NT2/D1 (cell line): ENCODE results near the gene IL21R.

Experiments
- DNase-seq: peaks from one replicate; pipeline ENCODE4 v3.0.0-alpha.2; 2011; ENCODE audit warnings: low read depth, low spot score
- H3K27me3 ChIP-seq: 2 replicates; pipeline ENCODE4 v1.6.0; 2011; ENCODE audit warnings: mild to moderate bottlenecking; ENCODE audit not compliant: insufficient read length, insufficient read depth
- H3K36me3 ChIP-seq: 2 replicates; pipeline ENCODE4 v1.6.1; 2011; ENCODE audit warnings: mild to moderate bottlenecking, low read length, mixed read lengths; ENCODE audit not compliant: insufficient read depth, insufficient read length
- H3K4me1 ChIP-seq: 2 replicates; pipeline ENCODE4 v1.5.1; 2011; ENCODE audit not compliant: insufficient read depth, insufficient read length
- H3K4me3 ChIP-seq: 2 replicates; pipeline ENCODE4 v1.5.1; 2011; ENCODE audit warnings: low read depth; ENCODE audit not compliant: insufficient read length
- H3K9ac ChIP-seq: 2 replicates; pipeline ENCODE4 v1.6.0; 2011; ENCODE audit warnings: low read depth; ENCODE audit not compliant: insufficient read length
- H3K9me3 ChIP-seq: 2 replicates; pipeline ENCODE4 v1.5.1; 2011; ENCODE audit warnings: mild to moderate bottlenecking, low read length; ENCODE audit not compliant: insufficient read depth
- SUZ12 ChIP-seq: IDR thresholded peaks from 2 replicates; pipeline ENCODE4 v1.6.1; 2011; ENCODE audit not compliant: insufficient read length, insufficient read depth; ENCODE audit errors: extremely low read depth
- YY1 ChIP-seq: IDR thresholded peaks from 2 replicates; pipeline ENCODE4 v1.6.1; 2011; ENCODE audit not compliant: insufficient read length, insufficient read depth
- ZNF274 ChIP-seq: IDR thresholded peaks from 2 replicates; pipeline ENCODE4 v1.6.1; 2011; ENCODE audit warnings: mild to moderate bottlenecking, low read depth, low read length

The IL21R gene

GRCh38 chr16:27401768-27402568 lies at the start of gene IL21R:
Gene IL21R, plus strand, starts transcription at chr16:27402174. Its CDS starts 27,898 bp downstream, at chr16:27430072.
- Histone ChIP-seq H3K9me3 (no peaks in the 10 kb centered on the region), H3K4me1 (peaks cover 5% of the 10 kb centered on the region), H3K4me3 (no peak within 1 kb of the TSS), H3K9ac (no peak within 1 kb of the TSS), H3K36me3 (no peaks in the 10 kb centered on the region), H3K27me3 (no peaks in the 10 kb centered on the region)
- no peak for DNase-seq
- TF ChIP-seq ZNF274 (no peak), YY1 (no peak), SUZ12 (no peak)

GRCh38 chr16:27353853-27354252 lies 48.1 kb upstream of the IL21R start:
- Histone ChIP-seq H3K36me3 (peaks cover 57% of the 10 kb centered on the region), H3K4me1 (no peaks in the 10 kb centered on the region), H3K27me3 (no peaks in the 10 kb centered on the region), H3K4me3 (no peak overlapping the region), H3K9ac (no peak overlapping the region), H3K9me3 (peaks cover 3% of the 10 kb centered on the region; the same call in 1 of the 2 replicates)
- DNase-seq, result no peak
- TF ChIP-seq SUZ12, result no peak
- TF ChIP-seq ZNF274, result no peak
- TF ChIP-seq YY1, result no peak

- H3K4me3 ChIP-seq, result no peak overlapping the region
- no peaks in the 10 kb centered on the region for H3K27me3 ChIP-seq
- H3K9me3 ChIP-seq, result peaks cover 10% of the 10 kb centered on the region; the same call in 1 of the 2 replicates
- TF ChIP-seq SUZ12 (no peak), YY1 (peak; percentile 18)
- H3K4me1 ChIP-seq, result no peaks in the 10 kb centered on the region
- H3K9ac ChIP-seq, result no peak overlapping the region
- H3K36me3 ChIP-seq, result peaks cover 67% of the 10 kb centered on the region
- DNase-seq, result peak; percentile 43
These were observed 46.4 kb upstream of the IL21R start for GRCh38 chr16:27355610-27356009.

- no peak for DNase-seq
- TF ChIP-seq SUZ12 (no peak), ZNF274 (no peak), YY1 (no peak)
- no peaks in the 10 kb centered on the region for H3K4me1 ChIP-seq
- peaks cover 10% of the 10 kb centered on the region; the same call in 1 of the 2 replicates for H3K9me3 ChIP-seq
- H3K9ac ChIP-seq, result no peak overlapping the region
- H3K4me3 ChIP-seq, result no peak overlapping the region
- no peaks in the 10 kb centered on the region for H3K27me3 ChIP-seq
- peaks cover 77% of the 10 kb centered on the region for H3K36me3 ChIP-seq
These were observed 45.2 kb upstream of the IL21R start for GRCh38 chr16:27356794-27357193.

GRCh38 chr16:27359051-27359450 lies 42.9 kb upstream of the IL21R start:
- H3K9ac ChIP-seq, result no peak overlapping the region
- no peaks in the 10 kb centered on the region for H3K27me3 ChIP-seq
- H3K4me1 ChIP-seq, result no peaks in the 10 kb centered on the region
- TF ChIP-seq SUZ12 (no peak), YY1 (no peak), ZNF274 (no peak)
- peaks cover 8% of the 10 kb centered on the region; the same call in 1 of the 2 replicates for H3K9me3 ChIP-seq
- H3K4me3 ChIP-seq, result no peak overlapping the region
- peaks cover 80% of the 10 kb centered on the region for H3K36me3 ChIP-seq
- no peak for DNase-seq

GRCh38 chr16:27359615-27360014 lies 42.4 kb upstream of the IL21R start:
- Histone ChIP-seq H3K9ac (no peak overlapping the region), H3K9me3 (peaks cover 8% of the 10 kb centered on the region; the same call in 1 of the 2 replicates), H3K27me3 (no peaks in the 10 kb centered on the region), H3K4me1 (no peaks in the 10 kb centered on the region), H3K4me3 (no peak overlapping the region), H3K36me3 (peaks cover 74% of the 10 kb centered on the region)
- no peak for DNase-seq
- TF ChIP-seq YY1, result no peak
- no peak for TF ChIP-seq SUZ12
- no peak for TF ChIP-seq ZNF274

- H3K9ac ChIP-seq, result no peak overlapping the region
- peaks cover 56% of the 10 kb centered on the region for H3K36me3 ChIP-seq
These were observed 40.0 kb upstream of the IL21R start for GRCh38 chr16:27361987-27362386.

More at GRCh38 chr16:27361987-27362386, 40.0 kb upstream of the IL21R start:
- TF ChIP-seq ZNF274 (no peak), SUZ12 (no peak), YY1 (no peak)
- no peaks in the 10 kb centered on the region for H3K27me3 ChIP-seq
- peaks cover 8% of the 10 kb centered on the region; the same call in 1 of the 2 replicates for H3K9me3 ChIP-seq
- no peak for DNase-seq
- no peaks in the 10 kb centered on the region for H3K4me1 ChIP-seq
- H3K4me3 ChIP-seq, result no peak overlapping the region
